WI38 (cell line): ENCODE results near the gene LRP11.
"Not testable (repeated sequence)": the region's sequence is repeated elsewhere in the genome, so short reads cannot be mapped to it uniquely, and the experiment has no call there.

Experiments used
- H3K4me3 ChIP-seq: 2 replicates; pipeline ENCODE4 v1.5.1; 2011; ENCODE audit warnings: low read depth, mild to moderate bottlenecking, control low read depth, low read length
- CTCF ChIP-seq: IDR thresholded peaks from 2 replicates; pipeline ENCODE4 v1.5.1; 2012; ENCODE audit warnings: low read depth, mild to moderate bottlenecking, control low read depth, low read length

Gene LRP11

GRCh38 chr6:149859368-149859767 lies 4.8 kb downstream of the LRP11 start:
- no peak overlapping the region for H3K4me3 ChIP-seq

GRCh38 chr6:149857541-149857940 lies 6.6 kb downstream of the LRP11 start:
- peak overlapping the region; percentile 60; the same call in 1 of the 2 replicates for H3K4me3 ChIP-seq
- TF ChIP-seq CTCF, result no peak

More at GRCh38 chr6:149859368-149859767, 4.8 kb downstream of the LRP11 start:
- no peak for TF ChIP-seq CTCF

GRCh38 chr6:149856256-149856994 lies 7.7 kb downstream of the LRP11 start:
- no peak for TF ChIP-seq CTCF
- peak overlapping the region; percentile 60 for H3K4me3 ChIP-seq

GRCh38 chr6:149855741-149856140 lies 8.4 kb downstream of the LRP11 start:
- no peak for TF ChIP-seq CTCF
- H3K4me3 ChIP-seq, result peak overlapping the region; percentile 60

- no peak for TF ChIP-seq CTCF
These were observed 9.0 kb downstream of the LRP11 start for GRCh38 chr6:149855040-149855654.

GRCh38 chr6:149854532-149854931 lies 9.6 kb downstream of the LRP11 start:
- no peak for TF ChIP-seq CTCF
- H3K4me3 ChIP-seq, result 0 out of 2 replicates have a peak overlapping the region, but pooled peaks have one; percentile 3

More at GRCh38 chr6:149855040-149855654, 9.0 kb downstream of the LRP11 start:
- H3K4me3 ChIP-seq, result peak overlapping the region; percentile 60

GRCh38 chr6:149854017-149854416 lies 10.1 kb downstream of the LRP11 start:
- H3K4me3 ChIP-seq, result not testable (repeated sequence)
